SK-N-SH (cell line): ENCODE data around the gene TNFAIP2. TPM values are rescaled to one million over a fixed set of nuclear protein-coding genes. Genes with fewer than 3 reads are reported as not detected.

Experiments
- CTCF ChIA-PET: fragments of 300-600, 350-600 bp; formaldehyde crosslinking; extraction: SDS; loops from one replicate; lab custom pipeline; 2021; lab: Yijun Ruan, JAX
- POLR2A ChIA-PET: fragments of 350-600 bp; sonication (Branson Sonifier 250); formaldehyde crosslinking; extraction: SDS; loops from one replicate; lab custom pipeline; 2020; ENCODE audit warnings: antibody characterized with exemption, inconsistent platforms; lab: Yijun Ruan, JAX
- DNase-seq: peaks from one replicate; pipeline ENCODE4 v3.0.0; 2012
- H2AFZ ChIP-seq: fragments of 200-600 bp; sonication (generic); 2 replicates; pipeline ENCODE4 v1.8.1; 2016; ENCODE audit warnings: antibody characterized with exemption, mild to moderate bottlenecking, low read depth
- H3F3A ChIP-seq: fragments of 200-600 bp; sonication (generic); replicated peaks from 2 replicates; pipeline ENCODE3; 2016; ENCODE audit warnings: antibody characterized with exemption, mild to moderate bottlenecking; ENCODE audit not compliant: insufficient read depth
- H3K27ac ChIP-seq, 2 experiments: fragments of 200-500 bp in 1 of 2; fragments of 200-600 bp in 1 of 2; sonication (Bioruptor generic) in 1 of 2; sonication (generic), shearing (Covaris generic) in 1 of 2; 2 replicates each; pipeline versions ENCODE4 v1.5.1 to v1.6.1; 2014 to 2016; ENCODE audit warnings: low read depth in 2 of 2, inconsistent platforms in 1 of 2, low read length in 1 of 2, mild to moderate bottlenecking in 1 of 2, mixed read lengths in 1 of 2
- H3K27me3 ChIP-seq: fragments of 200-600 bp; sonication (generic), shearing (Covaris generic); 2 replicates; pipeline ENCODE4 v1.6.1; 2016; ENCODE audit warnings: mixed run types; ENCODE audit not compliant: insufficient read depth
- H3K36me3 ChIP-seq, 2 experiments: fragments of 200-500 bp in 1 of 2; fragments of 200-600 bp in 1 of 2; sonication (Bioruptor generic) in 1 of 2; sonication (generic) in 1 of 2; replicated peaks in 1 of 2; 2 replicates each; pipeline versions ENCODE3 to v1.5.1; 2014 to 2016; ENCODE audit warnings: low read length in 1 of 2, mild to moderate bottlenecking in 1 of 2; ENCODE audit not compliant: insufficient read depth in 2 of 2, control insufficient read depth in 1 of 2
- H3K4me1 ChIP-seq, 2 experiments: fragments of 200-500 bp in 1 of 2; fragments of 200-600 bp in 1 of 2; sonication (Bioruptor generic) in 1 of 2; sonication (generic), shearing (Covaris generic) in 1 of 2; 2 replicates each; pipeline versions ENCODE4 v1.5.1 to v1.6.1; 2014 to 2016; ENCODE audit warnings: low read depth in 1 of 2, low read length in 1 of 2, mixed run types in 1 of 2; ENCODE audit not compliant: insufficient read depth in 2 of 2, control insufficient read depth in 1 of 2
- H3K4me2 ChIP-seq: fragments of 200-600 bp; sonication (generic), shearing (Covaris generic); 2 replicates; pipeline ENCODE4 v1.6.1; 2017; ENCODE audit warnings: mixed run types
- H3K4me3 ChIP-seq, 2 experiments: fragments of 200-500 bp in 1 of 2; fragments of 200-600 bp in 1 of 2; sonication (Bioruptor generic) in 1 of 2; sonication (generic), shearing (Covaris generic) in 1 of 2; 2 replicates each; pipeline versions ENCODE4 v1.5.1 to v1.8.1; 2014 to 2016; ENCODE audit warnings: low read depth in 2 of 2, inconsistent platforms in 1 of 2, low read length in 1 of 2, mild to moderate bottlenecking in 1 of 2, mixed read lengths in 1 of 2, moderate library complexity in 1 of 2
- H3K79me2 ChIP-seq: fragments of 200-600 bp; sonication (generic); 2 replicates; pipeline ENCODE4 v1.8.1; 2017; ENCODE audit warnings: mild to moderate bottlenecking; ENCODE audit not compliant: insufficient read depth
- H3K9ac ChIP-seq: fragments of 200-600 bp; sonication (generic); 2 replicates; pipeline ENCODE4 v1.6.1; 2017; ENCODE audit warnings: mixed run types
- H3K9me2 ChIP-seq: fragments of 200-600 bp; sonication (generic); 2 replicates; pipeline ENCODE4 v1.6.1; 2017; ENCODE audit warnings: mixed run types
- H3K9me3 ChIP-seq: fragments of 200-600 bp; sonication (generic); 2 replicates; pipeline ENCODE4 v1.6.1; 2017; ENCODE audit warnings: mixed run types, mild to moderate bottlenecking, moderate library complexity
- H4K20me1 ChIP-seq: fragments of 200-600 bp; sonication (generic); 2 replicates; pipeline ENCODE4 v1.6.1; 2017; ENCODE audit warnings: mild to moderate bottlenecking, mixed run types; ENCODE audit not compliant: insufficient read depth
- CHD2 ChIP-seq: fragments of 150-350 bp; IDR thresholded peaks from 2 replicates; pipeline ENCODE4 v1.6.1; 2018; ENCODE audit warnings: low read length; ENCODE audit not compliant: partially characterized antibody
- CTCF ChIP-seq: fragments of 200-600 bp; sonication (generic); IDR thresholded peaks from 2 replicates; pipeline ENCODE4 v1.6.1; 2017; ENCODE audit warnings: antibody characterized with exemption, mild to moderate bottlenecking, moderate library complexity
- FOSL2 ChIP-seq: IDR thresholded peaks from 2 replicates; pipeline ENCODE4 v1.4.0; 2012; ENCODE audit warnings: low read depth, mild to moderate bottlenecking, moderate library complexity, borderline replicate concordance
- FOXM1 ChIP-seq: IDR thresholded peaks from 2 replicates; pipeline ENCODE4 v1.4.0; 2012; ENCODE audit warnings: low read depth, mild to moderate bottlenecking
- GATA2 ChIP-seq: sonication (generic); formaldehyde crosslinking; IDR thresholded peaks from 2 replicates; pipeline ENCODE4 v1.5.0; 2020; ENCODE audit warnings: mild to moderate bottlenecking, missing genetic modification reagents
- IRF3 ChIP-seq: fragments of 150-350 bp; IDR thresholded peaks from 2 replicates; pipeline ENCODE4 v1.6.1; 2016; ENCODE audit warnings: mild to moderate bottlenecking, low read depth, low read length
- JUND ChIP-seq: IDR thresholded peaks from 2 replicates; pipeline ENCODE4 v1.4.0; 2012
- MEF2A ChIP-seq: IDR thresholded peaks from 2 replicates; pipeline ENCODE4 v1.4.0; 2012; ENCODE audit warnings: low read depth, borderline replicate concordance
- NRF1 ChIP-seq: IDR thresholded peaks from 2 replicates; pipeline ENCODE4 v1.6.1; 2012; ENCODE audit warnings: low read depth, mild to moderate bottlenecking, low read length
- RXRA ChIP-seq: IDR thresholded peaks from 2 replicates; pipeline ENCODE4 v1.4.0; 2012; ENCODE audit warnings: low read depth, mild to moderate bottlenecking, borderline replicate concordance
- SIN3A ChIP-seq: IDR thresholded peaks from 2 replicates; pipeline ENCODE4 v1.6.1; 2012; ENCODE audit warnings: low read depth, mild to moderate bottlenecking, low read length, moderate library complexity, borderline replicate concordance
- TEAD4 ChIP-seq: IDR thresholded peaks from 2 replicates; pipeline ENCODE4 v1.4.0; 2012; ENCODE audit warnings: mild to moderate bottlenecking, borderline replicate concordance; ENCODE audit not compliant: insufficient read depth
- YY1 ChIP-seq: IDR thresholded peaks from 2 replicates; pipeline ENCODE4 v1.4.0; 2012; ENCODE audit warnings: low read depth, mild to moderate bottlenecking
- ZBTB33 ChIP-seq: IDR thresholded peaks from 2 replicates; pipeline ENCODE4 v1.4.0; 2012; ENCODE audit warnings: low read depth, borderline replicate concordance
- WGBS: methylation state at CpG from one replicate; pipeline ENCODE4 v1.1.6; 2017; ENCODE audit warnings: low lambda C conversion rate; 5-methylcytosine and 5-hydroxymethylcytosine counted together
- polyA plus RNA-seq, 3 experiments: library from polyadenylated mRNA; depleted of rRNA; stranded (reverse); fragments of >200 nt; gene quantifications; 2 replicates each; pipeline ENCODE4 v1.2.3, GENCODE V29; 2012

Gene TNFAIP2
- polyA plus RNA-seq, 1 of the 3 experiments (the other 2 are of a cell fraction), result 16.0 TPM

- 65% methylated on average over 4 of the region's 5 CpGs for WGBS
- CTCF ChIA-PET, result interaction anchor here (1.3 to 4.4 kb wide), 2 partner anchors 58 to 130 kb away, joined by 3 to 32 read pairs; no protein-coding TSS in a partner anchor
These were observed 39.9 kb downstream of the TNFAIP2 start for GRCh38 chr14:103163199-103163598.

GRCh38 chr14:103164006-103164405, 40.7 kb downstream of the TNFAIP2 start:
- Histone ChIP-seq H3K27me3 (no peaks in the 10 kb centered on the region), H3K27ac (no peak overlapping the region), H3K9me2 (no peaks in the 10 kb centered on the region), H3K79me2 (no peaks in the 10 kb centered on the region), H2AFZ (no peak overlapping the region), H3K4me1 (peaks cover 0 to 3% of the 10 kb centered on the region in 2 experiments; a peak in 1 of 4 replicates), H3K36me3 (no peaks in the 10 kb centered on the region), H3K4me3 (no peak overlapping the region), H3F3A (no peaks in the 10 kb centered on the region), H3K9ac (no peak overlapping the region), H3K4me2 (no peak overlapping the region), H4K20me1 (no peaks in the 10 kb centered on the region), H3K9me3 (no peaks in the 10 kb centered on the region)
- DNase-seq, result no peak
- ChIA-PET POLR2A (no interaction called here), CTCF (interaction anchor here (4.4 kb wide), 1 partner anchor 59 kb away, joined by 32 read pairs; no protein-coding TSS in a partner anchor)
- TF ChIP-seq IRF3 (no peak), JUND (no peak), CHD2 (no peak)
- 57% methylated on average over 7 of the region's 10 CpGs for WGBS

More at GRCh38 chr14:103163199-103163598, 39.9 kb downstream of the TNFAIP2 start:
- Histone ChIP-seq H3K9me2 (no peaks in the 10 kb centered on the region), H3K4me1 (peaks cover 0 to 3% of the 10 kb centered on the region in 2 experiments; a peak in 1 of 4 replicates), H3K27ac (no peak overlapping the region), H2AFZ (no peak overlapping the region), H3K36me3 (no peaks in the 10 kb centered on the region), H3K4me2 (no peak overlapping the region), H3K27me3 (no peaks in the 10 kb centered on the region), H3K79me2 (no peaks in the 10 kb centered on the region), H3K9me3 (no peaks in the 10 kb centered on the region), H3K9ac (no peak overlapping the region), H4K20me1 (no peaks in the 10 kb centered on the region), H3F3A (no peaks in the 10 kb centered on the region), H3K4me3 (no peak overlapping the region)
- no peak for DNase-seq
- no peak for TF ChIP-seq CTCF
- no peak for TF ChIP-seq TEAD4
- no peak for TF ChIP-seq MEF2A
- no peak for TF ChIP-seq RXRA
- no peak for TF ChIP-seq FOXM1
- TF ChIP-seq FOSL2, result no peak
- TF ChIP-seq YY1, result no peak
- TF ChIP-seq ZBTB33, result no peak
- TF ChIP-seq GATA2 (CRISPR knock-in tag), result no peak
- no peak for TF ChIP-seq NRF1
- TF ChIP-seq SIN3A, result no peak
- POLR2A ChIA-PET, result no interaction called here
